SU-DHL-6 (cell line): Measurements from ENCODE around the gene UGT1A10.

ENCODE experiments used
- H2AFZ ChIP-seq: fragments of 200-600 bp; sonication (generic); 2 replicates; pipeline ENCODE4 v1.6.1; 2014; ENCODE audit warnings: low read depth, mild to moderate bottlenecking, moderate library complexity, mixed read lengths, antibody characterized with exemption, low read length; ENCODE audit not compliant: severe bottlenecking
- H3F3A ChIP-seq: fragments of 200-600 bp; shearing (Covaris generic); 2 replicates; pipeline ENCODE4 v1.6.0; 2016; ENCODE audit warnings: antibody characterized with exemption, mild to moderate bottlenecking; ENCODE audit not compliant: insufficient read depth
- H3K27ac ChIP-seq: fragments of 200-600 bp; sonication (generic); 2 replicates; pipeline ENCODE4 v1.5.1; 2016; ENCODE audit warnings: low read depth, mild to moderate bottlenecking, low read length, moderate library complexity, mixed read lengths
- H3K27me3 ChIP-seq: fragments of 200-600 bp; sonication (generic), shearing (Covaris generic); 2 replicates; pipeline ENCODE4 v1.6.0; 2014; ENCODE audit warnings: mild to moderate bottlenecking, low read length
- H3K36me3 ChIP-seq: fragments of 200-600 bp; sonication (generic); 2 replicates; pipeline ENCODE4 v1.6.1; 2014; ENCODE audit warnings: mild to moderate bottlenecking, low read length, mixed read lengths
- H3K4me2 ChIP-seq: fragments of 300-600, 200-600 bp; shearing (Covaris generic), sonication (generic); 2 replicates; pipeline ENCODE4 v1.6.0; 2014; ENCODE audit warnings: low read length, low read depth, mild to moderate bottlenecking; ENCODE audit not compliant: poor library complexity, severe bottlenecking
- H3K4me3 ChIP-seq: fragments of 200-600 bp; sonication (generic); 2 replicates; pipeline ENCODE4 v1.5.1; 2014; ENCODE audit warnings: antibody characterized with exemption, low read length, mild to moderate bottlenecking, mixed read lengths; ENCODE audit not compliant: insufficient read depth, poor library complexity, severe bottlenecking
- H3K79me2 ChIP-seq: fragments of 200-600 bp; sonication (generic); 2 replicates; pipeline ENCODE4 v1.6.1; 2014; ENCODE audit warnings: mild to moderate bottlenecking, low read length, moderate library complexity; ENCODE audit not compliant: insufficient read depth
- H3K9ac ChIP-seq: fragments of 200-600 bp; sonication (generic); 2 replicates; pipeline ENCODE4 v1.7.0; 2014; ENCODE audit warnings: mild to moderate bottlenecking, low read length
- H3K9me2 ChIP-seq: fragments of 200-600 bp; sonication (generic); replicated peaks from 2 replicates; pipeline ENCODE4 v1.6.1; 2014; ENCODE audit warnings: low read length; ENCODE audit not compliant: insufficient read depth
- H3K9me3 ChIP-seq: fragments of 200-600 bp; sonication (generic); 2 replicates; pipeline ENCODE4 v1.6.1; 2014; ENCODE audit warnings: low read length, mixed read lengths; ENCODE audit not compliant: insufficient read depth
- H4K20me1 ChIP-seq: fragments of 200-600 bp; sonication (generic); 2 replicates; pipeline ENCODE4 v1.6.1; 2014; ENCODE audit warnings: low read depth, mild to moderate bottlenecking, antibody characterized with exemption, low read length, moderate library complexity, mixed read lengths
- CTCF ChIP-seq: fragments of 200-600 bp; sonication (generic); IDR thresholded peaks from one replicate; pipeline ENCODE4 v1.5.1; 2017; ENCODE audit warnings: antibody characterized with exemption, mild to moderate bottlenecking, low read length, moderate library complexity; ENCODE audit not compliant: insufficient read depth, poor library complexity, severe bottlenecking
- EZH2phosphoT487 ChIP-seq: fragments of 200-600 bp; sonication (generic), shearing (Covaris generic); conservative IDR thresholded peaks from 2 replicates; pipeline ENCODE4 v1.6.1; 2018; ENCODE audit warnings: mild to moderate bottlenecking, antibody characterized with exemption, low read length, moderate library complexity, mixed read lengths

The UGT1A10 gene

GRCh38 chr2:233789554-233789953, 153.3 kb downstream of the UGT1A10 start:
- H3K9me2 ChIP-seq: no peaks in the 10 kb centered on the region
- no peak overlapping the region for H3K27ac ChIP-seq
- H3K36me3 ChIP-seq: no peaks in the 10 kb centered on the region
- H3K4me2 ChIP-seq: no peak overlapping the region
- no peaks in the 10 kb centered on the region for H3K9me3 ChIP-seq
- H3K27me3 ChIP-seq: no peaks in the 10 kb centered on the region
- no peaks in the 10 kb centered on the region for H3K79me2 ChIP-seq
- H3K4me3 ChIP-seq: no peak overlapping the region
- H4K20me1 ChIP-seq: no peaks in the 10 kb centered on the region
- no peak overlapping the region for H3K9ac ChIP-seq
- no peaks in the 10 kb centered on the region for H3F3A ChIP-seq
- H2AFZ ChIP-seq: no peak overlapping the region
- TF ChIP-seq EZH2phosphoT487 (no peak), CTCF (no peak)

GRCh38 chr2:233791151-233791882, 155.1 kb downstream of the UGT1A10 start:
- Histone ChIP-seq H3K36me3 (no peaks in the 10 kb centered on the region), H2AFZ (no peak overlapping the region), H3F3A (no peaks in the 10 kb centered on the region), H3K9ac (no peak overlapping the region), H3K9me2 (no peaks in the 10 kb centered on the region), H3K9me3 (no peaks in the 10 kb centered on the region), H3K27ac (no peak overlapping the region), H3K79me2 (no peaks in the 10 kb centered on the region), H4K20me1 (no peaks in the 10 kb centered on the region), H3K4me2 (no peak overlapping the region), H3K27me3 (no peaks in the 10 kb centered on the region), H3K4me3 (no peak overlapping the region)
- TF ChIP-seq CTCF (no peak), EZH2phosphoT487 (no peak)

- Histone ChIP-seq H3K27ac (no peak overlapping the region), H3K9ac (no peak overlapping the region), H2AFZ (no peak overlapping the region), H4K20me1 (no peaks in the 10 kb centered on the region), H3F3A (no peaks in the 10 kb centered on the region), H3K4me2 (no peak overlapping the region), H3K27me3 (no peaks in the 10 kb centered on the region), H3K79me2 (no peaks in the 10 kb centered on the region), H3K9me2 (no peaks in the 10 kb centered on the region), H3K4me3 (no peak overlapping the region), H3K9me3 (no peaks in the 10 kb centered on the region), H3K36me3 (no peaks in the 10 kb centered on the region)
- TF ChIP-seq CTCF (no peak), EZH2phosphoT487 (no peak)
These were observed 155.7 kb downstream of the UGT1A10 start for GRCh38 chr2:233791883-233792329.
